Rectal smooth muscle tissue (tissue), 1 donor: ENCODE results near the gene KIF9.
"Not testable (repeated sequence)": the region's sequence is repeated elsewhere in the genome, so short reads cannot be mapped to it uniquely, and the experiment has no call there.

Experiments
- H3K27ac ChIP-seq: one replicate; pipeline ENCODE4 v1.7.0; 2013; ENCODE audit warnings: low read depth, low read length, inconsistent platforms
- H3K27me3 ChIP-seq: one replicate; pipeline ENCODE4 v1.7.0; 2013; ENCODE audit warnings: low read length; ENCODE audit not compliant: control insufficient read depth, insufficient read depth
- H3K36me3 ChIP-seq: one replicate; pipeline ENCODE4 v1.7.0; 2013; ENCODE audit warnings: low read length; ENCODE audit not compliant: control insufficient read depth, insufficient read depth
- H3K4me1 ChIP-seq: one replicate; pipeline ENCODE4 v1.7.0; 2013; ENCODE audit warnings: low read length; ENCODE audit not compliant: control insufficient read depth, insufficient read depth
- H3K4me3 ChIP-seq: one replicate; pipeline ENCODE4 v1.7.0; 2013; ENCODE audit warnings: low read length
- H3K9ac ChIP-seq: one replicate; pipeline ENCODE4 v1.7.0; 2013; ENCODE audit warnings: low read length

The KIF9 gene

GRCh38 chr3:47309231-47309630 lies 26.6 kb upstream of the KIF9 start:
- H3K9ac ChIP-seq, H3K4me3 ChIP-seq, H3K36me3 ChIP-seq, H3K27ac ChIP-seq, H3K4me1 ChIP-seq, H3K27me3 ChIP-seq: not testable (repeated sequence)

- Histone ChIP-seq H3K9ac (no peak overlapping the region), H3K27me3 (no peaks in the 10 kb centered on the region), H3K36me3 (no peaks in the 10 kb centered on the region), H3K4me1 (no peaks in the 10 kb centered on the region), H3K27ac (no peak overlapping the region), H3K4me3 (no peak overlapping the region)
These were observed 23.4 kb upstream of the KIF9 start for GRCh38 chr3:47306022-47306421.

- Histone ChIP-seq H3K4me1 (no peaks in the 10 kb centered on the region), H3K27ac (no peak overlapping the region), H3K9ac (no peak overlapping the region), H3K27me3 (no peaks in the 10 kb centered on the region), H3K36me3 (no peaks in the 10 kb centered on the region), H3K4me3 (no peak overlapping the region)
These were observed 18.9 kb upstream of the KIF9 start for GRCh38 chr3:47301456-47301855.

GRCh38 chr3:47299381-47300318 lies 17.1 kb upstream of the KIF9 start:
- H3K9ac ChIP-seq = no peak overlapping the region
- H3K27ac ChIP-seq = no peak overlapping the region
- no peak overlapping the region for H3K4me3 ChIP-seq
- no peaks in the 10 kb centered on the region for H3K27me3 ChIP-seq
- no peaks in the 10 kb centered on the region for H3K4me1 ChIP-seq
- H3K36me3 ChIP-seq = no peaks in the 10 kb centered on the region

- H3K4me3 ChIP-seq = no peak overlapping the region
These were observed 15.8 kb upstream of the KIF9 start for GRCh38 chr3:47298439-47298838.

GRCh38 chr3:47296562-47297302 lies 14.1 kb upstream of the KIF9 start:
- Histone ChIP-seq H3K27me3 (no peaks in the 10 kb centered on the region), H3K36me3 (no peaks in the 10 kb centered on the region), H3K27ac (no peak overlapping the region), H3K4me1 (no peaks in the 10 kb centered on the region), H3K9ac (no peak overlapping the region), H3K4me3 (no peak overlapping the region)

More at GRCh38 chr3:47298439-47298838, 15.8 kb upstream of the KIF9 start:
- no peaks in the 10 kb centered on the region for H3K27me3 ChIP-seq
- H3K9ac ChIP-seq = no peak overlapping the region
- no peaks in the 10 kb centered on the region for H3K36me3 ChIP-seq
- H3K4me1 ChIP-seq = no peaks in the 10 kb centered on the region
- no peak overlapping the region for H3K27ac ChIP-seq

GRCh38 chr3:47295976-47296375 lies 13.4 kb upstream of the KIF9 start:
- no peaks in the 10 kb centered on the region for H3K4me1 ChIP-seq
- H3K4me3 ChIP-seq = no peak overlapping the region
- no peaks in the 10 kb centered on the region for H3K36me3 ChIP-seq
- H3K27me3 ChIP-seq = no peaks in the 10 kb centered on the region
- no peak overlapping the region for H3K27ac ChIP-seq
- no peak overlapping the region for H3K9ac ChIP-seq

GRCh38 chr3:47295322-47295721 lies 12.7 kb upstream of the KIF9 start:
- no peaks in the 10 kb centered on the region for H3K36me3 ChIP-seq
- H3K4me1 ChIP-seq = no peaks in the 10 kb centered on the region
- H3K27ac ChIP-seq = no peak overlapping the region
- H3K27me3 ChIP-seq = no peaks in the 10 kb centered on the region
- no peak overlapping the region for H3K9ac ChIP-seq
- no peak overlapping the region for H3K4me3 ChIP-seq

- Histone ChIP-seq H3K4me1 (no peaks in the 10 kb centered on the region), H3K9ac (no peak overlapping the region), H3K27ac (no peak overlapping the region)
These were observed 11.8 kb upstream of the KIF9 start for GRCh38 chr3:47294392-47294791.

GRCh38 chr3:47293822-47294221 lies 11.2 kb upstream of the KIF9 start:
- H3K4me1 ChIP-seq = no peaks in the 10 kb centered on the region
- no peak overlapping the region for H3K4me3 ChIP-seq
- H3K9ac ChIP-seq = no peak overlapping the region
- H3K27me3 ChIP-seq = no peaks in the 10 kb centered on the region
- no peaks in the 10 kb centered on the region for H3K36me3 ChIP-seq
- no peak overlapping the region for H3K27ac ChIP-seq

More at GRCh38 chr3:47294392-47294791, 11.8 kb upstream of the KIF9 start:
- H3K27me3 ChIP-seq = no peaks in the 10 kb centered on the region
- H3K36me3 ChIP-seq = no peaks in the 10 kb centered on the region
- no peak overlapping the region for H3K4me3 ChIP-seq

- not testable (repeated sequence) for H3K4me1 ChIP-seq, H3K27ac ChIP-seq, H3K9ac ChIP-seq, H3K27me3 ChIP-seq, H3K36me3 ChIP-seq, H3K4me3 ChIP-seq
These were observed 9.3 kb upstream of the KIF9 start for GRCh38 chr3:47291754-47292420.

GRCh38 chr3:47291158-47291753 lies 8.7 kb upstream of the KIF9 start:
- H3K4me3 ChIP-seq = no peak overlapping the region
- no peaks in the 10 kb centered on the region for H3K4me1 ChIP-seq
- H3K9ac ChIP-seq = no peak overlapping the region
- no peaks in the 10 kb centered on the region for H3K36me3 ChIP-seq
- H3K27ac ChIP-seq = no peak overlapping the region
- no peaks in the 10 kb centered on the region for H3K27me3 ChIP-seq
